D721Med (cell line): ENCODE results near the gene ABCD3.

Experiments used
- DNase-seq: peaks from one replicate; pipeline ENCODE4 v3.0.0; 2011; ENCODE audit warnings: low spot score; ENCODE audit not compliant: insufficient read length
- FAIRE-seq: peaks from 2 replicates; lab custom pipeline; 2011; peaks lifted over from hg19 to GRCh38; lab: Jason Lieb, UNC
- CTCF ChIP-seq: IDR thresholded peaks from 2 replicates; pipeline ENCODE4 v1.5.1; 2012; ENCODE audit warnings: mild to moderate bottlenecking, control low read depth; ENCODE audit not compliant: insufficient read depth; ENCODE audit errors: missing control alignments

The ABCD3 gene

DNA sequence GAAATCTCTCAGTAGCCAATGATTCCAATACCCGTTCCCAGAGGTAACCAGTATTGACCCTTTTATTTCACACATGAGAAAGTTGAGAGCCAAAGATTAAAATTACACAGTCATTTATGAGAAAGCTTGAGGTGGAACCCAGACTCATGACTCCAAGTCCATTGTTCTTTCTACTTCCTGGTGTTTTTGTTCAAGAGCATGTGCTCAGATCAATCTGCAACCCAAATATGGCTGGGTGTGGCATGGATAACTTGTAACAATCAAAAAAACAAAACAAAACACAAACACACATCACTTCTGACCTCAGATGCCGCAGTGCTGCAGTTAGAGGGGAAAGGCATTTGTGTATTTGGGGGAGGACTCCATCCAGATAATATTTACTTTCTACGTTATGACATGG lies 18.7 kb upstream of the ABCD3 start:
- no peak for FAIRE-seq
- no peak for DNase-seq
- TF ChIP-seq CTCF = no peak

GRCh38 chr1:94401206-94401605 lies 17.0 kb upstream of the ABCD3 start:
- DNase-seq = no peak
- no peak for FAIRE-seq
- no peak for TF ChIP-seq CTCF

DNA sequence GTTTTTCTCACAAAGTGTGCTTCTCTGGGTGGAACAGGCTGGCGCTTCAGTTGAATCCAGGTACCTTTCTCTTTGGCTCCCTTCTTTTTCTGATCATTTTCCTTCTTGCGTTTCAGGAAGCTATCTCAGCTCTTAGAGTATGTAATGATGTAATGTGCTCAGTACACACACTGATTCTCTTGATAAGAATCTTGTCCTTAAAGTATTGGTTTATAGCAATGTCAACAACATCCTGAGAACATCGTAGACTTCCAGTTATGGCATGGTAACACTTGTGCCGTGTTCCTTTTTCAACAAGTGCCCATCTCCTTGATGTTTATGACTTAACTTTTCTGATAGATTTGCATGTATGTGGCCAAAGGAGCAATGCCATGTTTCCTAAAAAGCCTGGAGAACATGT lies 11.7 kb upstream of the ABCD3 start:
- FAIRE-seq = no peak
- TF ChIP-seq CTCF = no peak
- DNase-seq = no peak

DNA sequence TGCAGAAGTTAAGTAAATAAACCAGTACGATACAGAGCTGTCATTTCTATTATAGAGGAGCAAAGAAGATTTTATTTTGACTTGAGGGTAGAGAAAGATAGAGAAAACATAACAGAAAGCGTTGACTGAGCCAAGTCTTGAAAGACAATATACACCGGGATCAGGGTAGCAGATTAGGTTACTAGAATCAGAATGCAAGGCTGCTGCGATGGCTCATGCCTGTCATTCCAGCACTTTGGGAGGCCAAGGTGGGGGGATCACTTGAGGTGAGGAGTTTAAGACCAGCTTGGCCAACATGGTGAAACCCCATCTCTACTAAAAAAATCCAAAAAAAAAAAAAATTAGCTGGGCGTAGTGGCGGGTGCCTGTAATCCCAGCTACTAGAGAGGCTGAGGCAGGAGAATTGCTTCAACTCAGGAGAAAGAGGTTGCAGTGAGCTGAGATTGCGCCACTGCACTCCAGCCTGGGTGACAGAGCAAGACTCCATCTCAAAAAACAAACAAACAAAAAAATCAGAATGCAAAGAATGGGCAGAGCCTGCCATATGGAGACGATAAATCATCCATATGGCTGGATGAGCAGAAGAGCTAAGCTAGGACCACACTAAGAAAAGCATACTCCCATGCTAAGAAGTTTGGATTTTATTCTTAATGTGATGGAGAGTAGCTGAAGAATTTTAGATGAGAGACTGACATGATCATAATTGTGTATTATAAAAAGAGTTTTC lies 9.9 kb upstream of the ABCD3 start:
- DNase-seq = no peak
- no peak for FAIRE-seq
- TF ChIP-seq CTCF = no peak

DNA sequence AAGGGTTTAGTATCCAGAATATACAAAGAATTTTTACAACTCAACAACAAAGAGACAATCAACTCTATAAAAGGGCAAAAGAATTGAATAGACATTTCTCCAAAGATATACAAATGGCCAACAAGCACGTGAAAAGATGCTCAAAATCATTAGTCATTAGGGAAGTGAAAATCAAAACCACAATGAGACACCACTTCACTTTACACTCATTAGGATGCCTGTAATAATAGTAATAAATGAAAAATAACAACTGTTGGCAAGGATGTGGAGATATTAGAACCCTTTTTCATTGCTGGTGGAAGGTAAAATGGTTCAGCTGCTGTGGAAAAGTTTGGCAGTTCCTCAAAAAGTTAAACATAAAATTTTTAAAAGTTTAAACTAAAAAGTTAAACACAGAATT lies 7.0 kb upstream of the ABCD3 start:
- no peak for FAIRE-seq
- no peak for TF ChIP-seq CTCF
- no peak for DNase-seq

GRCh38 chr1:94413311-94413710 lies 4.9 kb upstream of the ABCD3 start:
- no peak for FAIRE-seq
- TF ChIP-seq CTCF = no peak
- no peak for DNase-seq

- TF ChIP-seq CTCF = no peak
- DNase-seq (no peak), FAIRE-seq (no peak)
These were observed 1.1 kb upstream of the ABCD3 start for GRCh38 chr1:94416901-94417727.
